ENCODE data around the gene NPEPL1.
A peak's percentile ranks its signal among the peaks of the same experiment; 100 is the strongest.

NPEPL1 gene

GRCh38 chr20:58657986-58658385, 34.6 kb upstream of the NPEPL1 start:
- no peak for DNase-seq

GRCh38 chr20:58658760-58659159, 33.8 kb upstream of the NPEPL1 start:
- no peak for DNase-seq

GRCh38 chr20:58659841-58660240, 32.8 kb upstream of the NPEPL1 start:
- no peak for DNase-seq

- peak; percentile 3 for DNase-seq
Observed at GRCh38 chr20:58660855-58661597, 31.6 kb upstream of the NPEPL1 start.

GRCh38 chr20:58661598-58662473, 30.8 kb upstream of the NPEPL1 start:
- DNase-seq: no peak

GRCh38 chr20:58664331-58664730, 28.3 kb upstream of the NPEPL1 start:
- DNase-seq: no peak

GRCh38 chr20:58664883-58665282, 27.7 kb upstream of the NPEPL1 start:
- no peak for DNase-seq

- no peak for DNase-seq
Observed at GRCh38 chr20:58665606-58666005, 27.0 kb upstream of the NPEPL1 start.

GRCh38 chr20:58666702-58667101, 25.9 kb upstream of the NPEPL1 start:
- no peak for DNase-seq

GRCh38 chr20:58667975-58668374, 24.6 kb upstream of the NPEPL1 start:
- no peak for DNase-seq

GRCh38 chr20:58668901-58669286, 23.7 kb upstream of the NPEPL1 start:
- DNase-seq: no peak

- no peak for DNase-seq
Observed at GRCh38 chr20:58669287-58670006, 23.2 kb upstream of the NPEPL1 start.

- no peak for DNase-seq
Observed at GRCh38 chr20:58670102-58670501, 22.5 kb upstream of the NPEPL1 start.

GRCh38 chr20:58670659-58671058, 21.9 kb upstream of the NPEPL1 start:
- DNase-seq: no peak

GRCh38 chr20:58673119-58673518, 19.5 kb upstream of the NPEPL1 start:
- no peak for DNase-seq

- DNase-seq: no peak
Observed at GRCh38 chr20:58675146-58675584, 17.4 kb upstream of the NPEPL1 start.

GRCh38 chr20:58675641-58676040, 17.0 kb upstream of the NPEPL1 start:
- no peak for DNase-seq

- DNase-seq: no peak
Observed at GRCh38 chr20:58676161-58676560, 16.4 kb upstream of the NPEPL1 start.

- no peak for DNase-seq
Observed at GRCh38 chr20:58677079-58677604, 15.5 kb upstream of the NPEPL1 start.

- DNase-seq: no peak
Observed at GRCh38 chr20:58677808-58678207, 14.8 kb upstream of the NPEPL1 start.

- DNase-seq: no peak
Observed at GRCh38 chr20:58678806-58679205, 13.8 kb upstream of the NPEPL1 start.

GRCh38 chr20:58682656-58683531, 9.7 kb upstream of the NPEPL1 start:
- DNase-seq: no peak
